Nephron (organoid): ENCODE results near the gene RPA3.

Experiments used
- H3K27ac Mint-ChIP-seq, 3 experiments: 2 replicates each; pipeline ENCODE4 v1.8.0; 2020; ENCODE audit warnings: mixed read lengths in 3 of 3, mild to moderate bottlenecking in 2 of 3, moderate library complexity in 1 of 3
- H3K27me3 Mint-ChIP-seq: 2 replicates; pipeline ENCODE4 v1.8.0; 2021; ENCODE audit warnings: low read depth, mild to moderate bottlenecking, moderate library complexity, mixed read lengths
- H3K36me3 Mint-ChIP-seq: 2 replicates; pipeline ENCODE4 v1.8.0; 2020; ENCODE audit warnings: low read depth, mixed read lengths
- H3K4me1 Mint-ChIP-seq: 2 replicates; pipeline ENCODE4 v1.8.0; 2020; ENCODE audit warnings: mixed read lengths
- H3K4me3 Mint-ChIP-seq, 3 experiments: 2 replicates each; pipeline ENCODE4 v1.8.0; 2020; ENCODE audit warnings: mild to moderate bottlenecking in 3 of 3, mixed read lengths in 3 of 3, moderate library complexity in 2 of 3
- H3K9me3 Mint-ChIP-seq: 2 replicates; pipeline ENCODE4 v1.8.0; 2020; ENCODE audit warnings: mixed read lengths
- TF ChIP-seq, protein P1 (sequence below), 3 experiments: fragments of 200-600 bp; sonication (generic); IDR thresholded peaks; one replicate each; pipeline ENCODE4 v1.5.0; 2021; ENCODE audit warnings: antibody characterized with exemption in 3 of 3; ENCODE audit not compliant: unreplicated experiment in 3 of 3

Gene RPA3

DNA sequence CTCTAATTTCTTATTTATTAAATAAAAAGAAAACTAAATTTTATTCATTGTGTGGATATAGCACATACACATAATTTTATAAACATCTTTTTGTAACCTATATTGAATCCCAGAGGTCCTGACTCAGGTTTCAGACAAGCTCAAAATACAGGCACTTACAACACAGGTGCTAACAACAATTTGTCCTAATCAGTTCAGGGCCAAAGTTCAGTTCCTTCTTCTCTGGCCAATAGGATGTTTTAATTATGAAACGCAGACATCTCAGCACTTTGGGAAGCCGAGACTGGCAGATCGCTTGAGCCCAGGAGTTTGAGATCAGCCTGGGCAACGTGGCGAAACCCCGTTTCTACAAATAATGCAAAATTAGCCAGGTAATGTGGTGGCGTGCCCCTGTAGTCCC is 15.0 kb downstream of the RPA3 start:
- TF ChIP-seq, protein P1, sequence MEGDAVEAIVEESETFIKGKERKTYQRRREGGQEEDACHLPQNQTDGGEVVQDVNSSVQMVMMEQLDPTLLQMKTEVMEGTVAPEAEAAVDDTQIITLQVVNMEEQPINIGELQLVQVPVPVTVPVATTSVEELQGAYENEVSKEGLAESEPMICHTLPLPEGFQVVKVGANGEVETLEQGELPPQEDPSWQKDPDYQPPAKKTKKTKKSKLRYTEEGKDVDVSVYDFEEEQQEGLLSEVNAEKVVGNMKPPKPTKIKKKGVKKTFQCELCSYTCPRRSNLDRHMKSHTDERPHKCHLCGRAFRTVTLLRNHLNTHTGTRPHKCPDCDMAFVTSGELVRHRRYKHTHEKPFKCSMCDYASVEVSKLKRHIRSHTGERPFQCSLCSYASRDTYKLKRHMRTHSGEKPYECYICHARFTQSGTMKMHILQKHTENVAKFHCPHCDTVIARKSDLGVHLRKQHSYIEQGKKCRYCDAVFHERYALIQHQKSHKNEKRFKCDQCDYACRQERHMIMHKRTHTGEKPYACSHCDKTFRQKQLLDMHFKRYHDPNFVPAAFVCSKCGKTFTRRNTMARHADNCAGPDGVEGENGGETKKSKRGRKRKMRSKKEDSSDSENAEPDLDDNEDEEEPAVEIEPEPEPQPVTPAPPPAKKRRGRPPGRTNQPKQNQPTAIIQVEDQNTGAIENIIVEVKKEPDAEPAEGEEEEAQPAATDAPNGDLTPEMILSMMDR (IDR thresholded peaks at IDR 0.05; ENCODE audit: unreplicated experiment in 3 of 3), result no peak
- H3K27me3 Mint-ChIP-seq, result no peaks in the 10 kb centered on the region
- no peak overlapping the region for H3K4me3 Mint-ChIP-seq
- H3K36me3 Mint-ChIP-seq, result no peaks in the 10 kb centered on the region
- H3K27ac Mint-ChIP-seq, result no peak overlapping the region
- no peaks in the 10 kb centered on the region for H3K9me3 Mint-ChIP-seq
- peaks cover 20% of the 10 kb centered on the region for H3K4me1 Mint-ChIP-seq

DNA sequence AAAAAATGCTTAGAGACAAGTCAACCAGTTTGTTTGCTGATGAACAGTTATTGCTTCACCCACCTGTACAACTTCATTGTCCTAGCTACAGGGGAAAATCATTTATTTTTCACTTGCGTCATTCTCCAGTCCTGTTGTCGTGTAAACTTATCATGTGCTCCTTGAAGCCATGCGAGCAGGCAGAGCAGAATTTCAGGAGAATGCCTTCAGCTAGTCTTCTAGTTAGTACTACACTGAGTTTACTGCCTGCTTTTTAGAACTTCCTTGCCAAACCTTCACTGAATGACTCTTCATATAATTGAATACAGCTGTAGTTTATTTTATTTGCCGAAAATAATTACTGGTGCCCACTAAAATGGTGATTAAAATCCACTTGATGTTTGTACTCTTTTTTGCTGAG is 15.6 kb downstream of the RPA3 start:
- Mint-ChIP-seq H3K4me3 (no peak overlapping the region), H3K9me3 (no peaks in the 10 kb centered on the region), H3K27ac (peak overlapping the region in 2 of 3 experiments; percentile 21 to 23), H3K36me3 (no peaks in the 10 kb centered on the region), H3K4me1 (peaks cover 16% of the 10 kb centered on the region), H3K27me3 (no peaks in the 10 kb centered on the region)
- TF ChIP-seq, protein P1 (IDR thresholded peaks at IDR 0.05; ENCODE audit: unreplicated experiment in 3 of 3), result no peak

DNA sequence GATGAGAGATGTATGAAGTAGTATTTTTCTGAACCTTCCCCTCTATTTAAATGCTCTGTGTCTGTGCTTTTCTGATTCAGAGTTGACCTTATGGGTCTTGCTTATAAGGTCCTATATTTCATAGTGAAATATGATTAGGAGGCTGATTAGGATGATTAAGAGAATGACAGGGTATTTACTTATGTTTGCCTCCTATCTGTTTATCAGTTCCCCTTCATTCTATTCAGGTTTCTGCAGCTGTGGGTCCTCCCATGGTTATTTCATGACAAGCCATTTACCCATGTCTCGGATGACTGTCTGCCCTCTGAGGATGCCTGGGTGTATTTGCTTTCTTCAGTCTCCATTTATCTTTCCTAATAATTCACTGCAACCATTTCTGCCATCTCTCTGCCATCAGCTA is 16.9 kb downstream of the RPA3 start:
- Mint-ChIP-seq H3K27ac (no peak overlapping the region), H3K4me1 (peaks cover 18% of the 10 kb centered on the region), H3K36me3 (no peaks in the 10 kb centered on the region), H3K9me3 (no peaks in the 10 kb centered on the region), H3K4me3 (no peak overlapping the region), H3K27me3 (no peaks in the 10 kb centered on the region)
- TF ChIP-seq, protein P1 (IDR thresholded peaks at IDR 0.05; ENCODE audit: unreplicated experiment in 3 of 3), result no peak

DNA sequence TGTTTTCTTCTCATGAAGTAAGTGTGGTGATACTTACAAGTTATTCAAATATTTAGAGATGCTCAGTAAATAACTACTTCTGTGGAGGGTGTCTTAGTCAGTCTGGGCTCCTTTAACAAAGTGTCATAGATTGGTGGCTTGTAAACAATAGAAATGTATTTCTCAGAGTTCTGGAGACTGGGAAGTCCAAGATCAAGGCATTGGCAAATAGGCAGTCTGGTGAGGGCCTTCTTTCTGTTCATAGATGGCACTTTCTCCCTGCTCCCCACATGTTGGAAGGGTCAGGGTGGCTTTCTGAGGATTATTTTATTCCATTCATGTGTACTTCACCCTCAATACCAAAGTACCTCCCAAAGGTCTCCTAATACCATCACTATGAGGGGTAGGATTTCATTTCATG is 18.4 kb downstream of the RPA3 start:
- TF ChIP-seq, protein P1 (IDR thresholded peaks at IDR 0.05; ENCODE audit: unreplicated experiment in 3 of 3), result no peak
- Mint-ChIP-seq H3K9me3 (no peaks in the 10 kb centered on the region), H3K4me1 (peaks cover 21% of the 10 kb centered on the region), H3K27me3 (no peaks in the 10 kb centered on the region), H3K4me3 (no peak overlapping the region), H3K36me3 (no peaks in the 10 kb centered on the region), H3K27ac (no peak overlapping the region)

DNA sequence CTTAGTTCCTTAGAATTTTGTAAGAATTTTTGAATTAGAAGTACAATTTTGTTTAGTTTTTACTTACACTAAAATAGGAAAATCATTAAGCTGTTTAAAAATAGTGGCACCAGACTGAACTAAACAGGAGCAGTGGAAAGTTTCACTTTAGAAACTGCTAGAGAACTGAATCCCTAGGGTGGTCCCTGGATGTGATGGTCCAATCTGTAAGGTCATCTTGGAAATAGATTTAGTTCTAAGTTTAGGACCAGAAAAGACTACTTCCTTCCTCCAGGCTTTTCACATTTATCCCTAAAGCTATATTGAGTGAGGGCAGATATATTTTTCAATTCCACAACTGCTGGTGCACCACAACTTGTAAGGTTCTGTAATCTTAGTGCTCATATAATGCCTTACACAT is 19.0 kb downstream of the RPA3 start:
- Mint-ChIP-seq H3K27me3 (no peaks in the 10 kb centered on the region), H3K4me3 (no peak overlapping the region), H3K4me1 (peaks cover 21% of the 10 kb centered on the region), H3K9me3 (no peaks in the 10 kb centered on the region), H3K27ac (no peak overlapping the region), H3K36me3 (peaks cover 3% of the 10 kb centered on the region)
- TF ChIP-seq, protein P1 (IDR thresholded peaks at IDR 0.05; ENCODE audit: unreplicated experiment in 3 of 3), result no peak

DNA sequence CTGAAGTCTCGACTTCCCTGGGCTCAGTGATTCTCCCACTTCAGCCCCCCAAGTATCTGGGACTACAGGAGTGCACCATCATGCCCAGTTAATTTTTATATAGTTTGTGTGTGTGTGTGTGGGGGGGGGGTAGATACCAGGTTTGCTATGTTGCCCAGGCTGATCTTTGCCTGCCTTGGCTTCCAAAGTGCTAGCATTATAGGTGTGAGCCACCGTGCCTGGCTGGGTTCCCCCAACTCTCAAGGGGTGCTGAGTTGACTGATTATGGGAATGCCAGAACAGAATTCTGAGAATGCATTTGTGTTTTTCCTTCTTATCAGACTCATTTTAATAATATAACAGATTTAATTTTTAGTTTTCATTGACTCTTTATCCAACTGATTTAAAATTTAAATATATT is 19.5 kb downstream of the RPA3 start:
- Mint-ChIP-seq H3K4me3 (no peak overlapping the region), H3K4me1 (peaks cover 21% of the 10 kb centered on the region), H3K9me3 (no peaks in the 10 kb centered on the region), H3K27ac (no peak overlapping the region), H3K36me3 (peaks cover 3% of the 10 kb centered on the region), H3K27me3 (no peaks in the 10 kb centered on the region)
- TF ChIP-seq, protein P1 (IDR thresholded peaks at IDR 0.05; ENCODE audit: unreplicated experiment in 3 of 3), result no peak
